Activated CD4-positive, alpha-beta T cell treated with anti-CD3 and anti-CD28 coated beads, Interleukin-2, amount 50 U/mL, for 24 hours (primary cell): ENCODE results near the gene METTL9.
"Not testable (repeated sequence)": the region's sequence is repeated elsewhere in the genome, so short reads cannot be mapped to it uniquely, and the experiment has no call there.

Experiments used
- DNase-seq, 2 donors: peaks; one replicate each; pipeline ENCODE4 v3.0.0-alpha.2; 2020; ENCODE audit warnings: low read depth in 1 of 2, low spot score in 1 of 2

METTL9 gene

DNA sequence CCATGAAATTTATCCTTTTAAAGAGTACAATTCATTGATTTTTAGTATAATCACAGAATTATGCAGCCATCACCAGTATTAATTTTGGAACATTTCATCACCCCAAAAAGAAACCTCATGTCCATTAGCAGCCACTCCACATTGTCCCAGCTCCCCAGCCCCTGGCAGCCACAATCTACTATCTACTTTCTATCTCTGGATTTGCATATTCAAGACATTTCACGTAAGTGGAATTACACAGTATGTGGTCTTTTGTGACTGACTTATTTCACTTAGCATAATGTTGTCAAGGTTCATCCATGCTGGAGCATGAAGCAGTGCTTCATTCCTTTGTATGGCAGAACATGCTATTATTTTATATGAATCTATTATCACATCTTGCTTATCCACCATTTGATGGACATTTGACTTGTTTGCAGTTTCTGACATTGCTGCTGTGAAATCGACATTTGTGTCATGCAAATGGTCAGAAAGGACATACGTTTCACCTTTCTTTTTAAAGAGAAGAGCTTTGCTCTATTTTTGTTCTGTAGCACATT is 10.7 kb downstream of the METTL9 start:
- DNase-seq, result no peak

DNA sequence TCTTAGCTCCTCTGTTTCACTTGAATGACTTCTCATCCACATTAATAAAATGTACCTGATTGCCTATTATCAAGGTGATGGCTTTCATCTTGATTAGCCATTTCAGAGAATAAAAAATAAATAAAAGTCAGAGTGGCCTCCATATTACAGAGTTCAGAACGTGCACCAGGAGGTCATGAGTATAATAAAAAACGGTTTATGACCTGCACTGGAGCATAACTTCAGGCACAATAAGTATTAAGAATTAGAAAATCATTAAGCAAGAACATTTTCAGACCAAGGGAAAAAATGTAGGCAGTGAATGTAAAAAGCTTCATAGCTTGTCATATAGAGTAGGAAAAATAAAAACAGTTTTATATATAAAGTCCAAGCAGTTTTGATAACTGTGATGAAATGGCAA is 11.4 kb downstream of the METTL9 start:
- no peak for DNase-seq

DNA sequence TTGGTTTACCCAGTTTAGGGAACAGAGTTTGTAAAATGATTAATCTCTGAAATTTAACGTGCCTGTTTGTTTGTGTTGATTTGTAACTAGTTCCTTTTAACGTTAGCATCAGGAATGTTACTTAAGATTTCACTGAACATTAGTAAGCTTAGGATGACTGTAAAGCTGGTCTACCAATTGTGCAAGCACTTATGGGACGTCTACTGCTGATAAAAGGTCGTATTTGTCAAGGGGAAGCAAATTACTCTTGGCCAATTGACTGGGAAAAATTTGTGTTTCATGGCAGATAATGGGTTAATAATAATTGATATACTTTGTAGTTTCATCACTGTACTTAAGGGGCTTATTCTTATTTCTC is 11.8 kb downstream of the METTL9 start:
- no peak for DNase-seq

DNA sequence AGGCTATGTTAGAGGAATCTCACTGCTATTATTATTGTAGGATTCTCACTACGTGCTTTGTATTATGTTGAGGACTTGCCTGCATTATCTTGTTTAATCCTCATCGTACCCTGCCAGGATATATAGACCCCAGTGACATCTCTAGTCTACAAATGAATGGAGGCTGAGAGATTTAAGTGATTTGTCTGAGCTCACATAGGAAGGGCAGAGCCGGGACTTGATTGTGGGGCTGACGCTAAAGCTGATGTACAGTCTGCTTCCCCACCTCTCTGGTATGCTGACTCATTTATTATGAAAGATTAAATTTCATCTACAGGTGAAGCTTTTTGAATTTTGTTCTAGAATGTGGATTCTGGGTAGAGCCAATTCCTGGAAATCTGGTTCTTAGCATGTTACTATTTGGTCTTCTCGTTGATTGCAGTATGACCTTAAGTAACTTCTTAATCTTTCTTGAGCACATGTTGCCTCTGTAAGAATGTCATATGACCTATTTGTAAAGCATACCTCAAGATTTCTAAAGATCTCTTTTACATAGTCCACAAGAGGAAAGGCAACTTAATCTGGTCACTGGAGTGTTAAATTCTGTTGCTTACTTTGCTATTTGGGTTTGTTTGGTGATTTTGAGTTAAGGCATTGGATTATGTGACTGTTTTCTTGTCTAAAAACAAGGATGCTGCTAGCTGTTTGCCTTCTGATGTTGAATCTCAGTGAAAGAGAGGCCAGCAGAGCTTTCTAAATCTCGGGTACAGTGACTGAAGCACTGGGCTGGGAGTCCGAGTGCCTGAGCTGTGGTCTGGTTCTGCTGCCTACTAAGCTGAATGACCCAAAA is 12.4 kb downstream of the METTL9 start:
- DNase-seq, result peak in 1 of 2 donors; percentile 5

DNA sequence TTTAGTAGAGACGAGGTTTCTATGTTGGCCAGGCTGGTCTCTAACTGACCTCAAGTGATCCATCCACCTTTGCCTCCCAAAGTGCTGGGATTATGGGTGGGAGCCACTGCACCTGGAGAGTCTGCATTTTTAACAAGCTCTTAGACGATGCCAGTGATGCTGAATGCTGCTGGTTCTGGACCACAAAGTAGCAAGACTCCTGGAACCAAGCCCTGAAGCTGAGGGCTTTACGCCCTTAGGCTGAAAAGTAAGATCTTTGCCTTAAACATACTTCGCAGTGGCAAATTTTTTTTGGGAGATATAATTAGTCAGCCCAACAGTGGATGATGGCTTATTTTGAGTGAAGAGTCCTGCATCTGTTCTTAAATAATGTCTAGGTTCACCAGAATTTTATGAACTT is 14.0 kb downstream of the METTL9 start:
- DNase-seq, result no peak

DNA sequence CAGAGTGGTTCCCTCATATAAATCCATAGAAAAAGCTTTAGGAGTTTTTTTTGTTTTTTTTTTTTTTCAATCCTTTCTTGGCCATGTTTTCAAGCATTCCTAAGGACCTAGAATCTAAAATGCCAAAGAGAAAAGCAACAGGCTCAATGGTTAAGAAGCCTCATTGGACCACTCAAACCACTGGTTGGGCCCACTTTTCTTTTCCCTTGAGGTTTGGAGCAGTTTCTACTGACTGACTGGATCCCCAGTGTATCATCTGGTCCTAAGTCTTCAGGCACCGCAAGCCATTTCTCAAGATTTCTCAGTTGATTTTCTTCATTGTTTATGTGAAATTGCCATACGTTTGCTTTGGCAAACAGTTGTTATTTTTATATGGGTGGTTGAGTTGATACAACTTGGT is 14.4 kb downstream of the METTL9 start:
- DNase-seq, result no peak

DNA sequence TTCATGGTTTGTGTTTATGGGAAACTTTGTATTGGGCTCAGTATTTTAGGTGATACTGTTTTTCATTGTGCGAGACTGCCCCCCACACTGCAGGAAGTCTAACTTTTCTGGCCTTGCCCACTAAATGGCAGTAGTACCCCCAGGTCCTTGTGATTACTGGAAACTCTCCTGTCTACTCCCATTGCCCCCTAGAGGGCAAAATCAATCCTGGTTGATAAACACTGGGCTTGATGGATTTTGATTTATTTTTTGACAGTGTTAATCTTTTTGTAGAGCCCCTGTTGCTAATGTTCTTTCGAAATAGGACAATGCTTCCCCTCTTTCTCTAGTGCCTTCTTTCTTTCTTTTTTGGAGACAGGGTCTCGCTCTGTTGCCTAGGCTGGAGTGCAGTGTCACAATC is 15.5 kb downstream of the METTL9 start:
- no peak for DNase-seq

DNA sequence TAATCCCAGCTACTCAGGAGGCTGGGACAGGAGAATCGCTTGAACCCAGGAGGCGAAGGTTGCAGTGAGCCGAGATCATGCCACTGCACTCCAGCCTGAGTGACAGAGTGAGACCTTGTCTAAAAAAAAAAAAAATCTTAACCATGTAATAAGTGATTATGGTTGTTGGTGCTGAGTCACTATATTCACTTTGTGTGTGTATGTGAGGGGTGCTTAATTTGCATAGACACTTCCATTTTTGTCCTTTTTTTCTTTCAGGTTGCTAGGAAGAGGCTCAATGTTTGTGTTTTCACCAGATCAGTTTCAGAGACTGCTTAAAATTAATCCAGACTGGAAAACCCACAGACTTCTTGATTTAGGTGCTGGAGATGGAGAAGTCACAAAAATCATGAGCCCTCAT is 18.2 kb downstream of the METTL9 start:
- no peak for DNase-seq

DNA sequence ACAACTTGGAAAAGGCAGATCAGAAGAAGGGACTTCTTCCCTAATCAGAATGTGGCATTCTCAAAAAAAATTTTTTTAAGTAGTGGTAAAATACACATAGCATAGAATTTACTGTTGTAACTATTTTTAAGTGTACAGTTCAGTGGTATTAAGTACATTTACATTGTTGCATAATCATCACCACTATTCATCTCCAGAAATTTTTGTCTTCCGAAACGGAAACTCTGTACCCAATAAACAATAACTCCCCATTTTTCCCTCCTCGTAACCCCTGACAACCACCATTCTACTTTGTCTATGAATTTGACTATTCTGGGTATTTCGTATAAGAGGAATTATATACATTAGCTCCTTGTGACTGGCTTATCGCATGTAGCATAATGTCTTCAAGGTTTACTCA is 18.9 kb downstream of the METTL9 start:
- DNase-seq, result no peak

DNA sequence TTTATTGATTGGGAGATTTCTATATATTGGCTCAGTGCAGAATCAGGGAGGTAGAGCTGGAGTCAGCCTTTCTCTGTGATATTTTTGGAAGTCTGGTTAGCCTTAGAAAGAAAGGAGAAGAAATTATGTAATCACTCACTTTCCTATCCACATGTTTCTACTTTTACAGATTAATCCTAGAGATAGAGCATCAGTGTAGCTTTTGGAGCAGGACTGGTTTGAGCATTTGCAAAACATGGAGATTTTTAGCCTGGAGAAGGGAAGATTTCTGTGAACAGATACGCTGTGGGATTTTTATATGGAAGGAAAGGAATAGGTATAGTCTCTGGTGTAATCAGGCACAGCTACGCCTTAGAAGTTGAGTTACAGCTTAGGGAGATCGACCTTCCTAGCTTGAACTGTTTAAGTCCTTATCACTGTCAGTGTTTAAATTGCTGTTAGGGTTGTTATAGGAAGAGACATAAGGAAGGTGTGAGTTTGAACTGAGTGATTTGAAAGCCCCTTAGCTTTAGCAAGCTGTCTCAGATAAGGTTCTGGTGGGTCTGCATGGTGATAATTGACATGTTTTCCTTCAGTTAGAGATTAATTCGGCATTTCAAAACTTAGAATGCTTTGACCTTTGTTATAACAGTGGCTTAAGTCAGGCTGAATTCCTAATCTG is 20.5 kb downstream of the METTL9 start:
- no peak for DNase-seq

DNA sequence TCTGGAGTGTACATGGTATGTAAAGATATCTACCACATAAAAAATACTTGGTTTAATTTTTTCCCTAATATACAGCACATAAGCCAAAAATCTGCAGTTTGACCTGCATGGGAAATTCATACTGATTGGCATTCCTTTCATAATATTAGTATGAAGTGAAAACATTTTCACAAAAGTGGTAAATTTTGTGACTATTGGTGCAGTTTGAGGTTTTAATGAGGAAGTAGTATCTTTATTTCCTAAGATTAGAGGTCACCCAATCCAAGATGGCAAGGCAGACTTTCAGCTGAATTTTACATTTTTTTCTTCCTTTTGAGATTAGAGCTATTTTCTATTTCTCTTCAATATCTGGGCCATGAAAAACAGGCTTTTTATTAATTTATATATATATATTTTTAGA is 21.2 kb downstream of the METTL9 start:
- no peak for DNase-seq

DNA sequence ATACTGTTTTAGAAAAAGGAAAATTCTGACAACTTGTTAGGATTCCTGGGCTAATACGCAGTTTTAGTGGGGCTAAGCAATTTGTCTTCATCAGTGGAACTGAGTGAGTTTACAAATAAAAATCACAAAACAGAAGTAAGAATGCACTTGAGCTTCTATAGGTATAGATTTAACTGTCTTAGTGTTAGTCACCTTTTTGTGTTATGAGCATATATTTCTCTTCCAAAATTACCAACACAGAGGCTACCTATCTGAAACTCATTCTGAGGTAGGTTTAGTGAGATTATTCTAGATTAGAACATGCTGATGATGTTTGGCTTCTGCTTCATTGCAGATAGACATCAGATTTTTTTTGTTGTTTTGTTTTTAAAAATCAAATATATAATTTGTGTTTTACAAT is 23.2 kb downstream of the METTL9 start:
- no peak for DNase-seq

DNA sequence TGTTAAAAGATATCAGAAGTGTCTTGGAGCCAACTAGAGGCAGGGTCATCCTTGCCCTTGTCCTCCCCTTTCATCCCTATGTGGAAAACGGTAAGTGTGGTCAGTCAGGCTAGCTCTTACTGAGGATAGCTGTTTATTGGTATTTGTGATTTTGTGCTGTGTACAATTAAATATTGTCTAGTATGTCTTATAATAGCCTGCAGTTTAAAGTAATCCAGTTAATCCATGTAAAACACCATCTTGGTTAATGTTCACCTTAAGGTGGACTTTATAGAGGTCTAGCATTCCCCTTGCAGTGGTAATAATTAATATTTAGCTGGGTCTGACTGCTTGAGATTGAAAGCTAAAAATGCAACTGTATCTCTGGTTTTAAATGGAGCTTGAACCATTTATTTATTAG is 25.6 kb downstream of the METTL9 start:
- DNase-seq, result no peak

DNA sequence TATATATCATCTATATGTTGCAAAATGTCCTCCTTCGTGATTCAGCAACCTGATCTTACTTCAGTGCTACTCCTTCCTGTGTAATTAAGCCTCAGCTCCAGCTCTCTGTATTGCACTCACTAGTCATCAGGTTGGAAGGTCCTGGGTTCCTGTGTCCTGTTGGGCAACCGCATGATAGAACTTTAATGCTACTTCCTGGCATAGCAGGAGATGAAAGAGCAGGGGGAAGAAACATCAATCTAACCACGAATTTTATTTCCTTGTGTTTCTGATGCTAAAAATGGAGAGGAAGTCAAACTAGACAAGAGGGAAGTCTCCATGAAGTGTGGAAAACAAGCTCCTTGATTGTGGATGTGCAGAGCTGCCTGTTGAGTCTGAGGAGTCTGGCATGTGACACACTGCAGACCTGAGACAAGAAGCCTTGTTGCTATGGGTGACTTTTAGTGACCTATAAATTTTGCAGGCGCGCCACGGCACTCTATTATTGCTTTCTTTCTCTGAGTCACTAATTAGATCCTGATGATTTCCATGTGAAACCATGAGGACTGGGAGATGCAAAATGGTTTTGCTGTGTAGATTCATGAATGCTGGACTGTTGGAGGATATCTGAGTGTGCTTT is 27.4 kb downstream of the METTL9 start:
- DNase-seq, result no peak

DNA sequence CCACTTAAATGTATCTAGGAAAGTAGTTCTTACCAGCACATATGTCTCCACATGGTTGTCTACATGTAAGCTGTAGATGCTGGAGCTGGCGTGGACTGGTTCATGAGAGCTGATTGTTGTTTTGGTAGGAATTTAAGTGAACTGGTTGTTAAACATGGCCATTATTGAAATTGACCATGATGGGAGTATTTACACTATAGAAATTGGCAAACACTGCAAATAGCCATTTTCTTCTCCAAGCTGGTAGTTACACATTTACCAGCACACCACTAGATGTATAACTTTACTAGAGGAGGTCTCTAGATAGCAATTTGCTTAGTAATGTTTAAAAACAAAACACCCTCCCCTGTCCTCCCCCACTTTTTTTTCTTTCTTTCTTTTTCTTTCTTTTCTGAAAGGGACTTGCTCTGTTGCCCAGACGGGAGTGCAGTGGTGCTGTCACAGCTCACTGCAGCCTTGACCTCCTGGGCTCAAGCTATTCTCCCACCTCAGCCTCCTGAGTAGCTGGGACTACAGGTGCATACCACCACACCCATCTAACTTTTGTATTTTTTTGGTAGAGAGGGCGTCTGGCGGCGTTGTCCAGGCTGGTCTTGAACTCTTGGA is 28.8 kb downstream of the METTL9 start:
- DNase-seq, result no peak

DNA sequence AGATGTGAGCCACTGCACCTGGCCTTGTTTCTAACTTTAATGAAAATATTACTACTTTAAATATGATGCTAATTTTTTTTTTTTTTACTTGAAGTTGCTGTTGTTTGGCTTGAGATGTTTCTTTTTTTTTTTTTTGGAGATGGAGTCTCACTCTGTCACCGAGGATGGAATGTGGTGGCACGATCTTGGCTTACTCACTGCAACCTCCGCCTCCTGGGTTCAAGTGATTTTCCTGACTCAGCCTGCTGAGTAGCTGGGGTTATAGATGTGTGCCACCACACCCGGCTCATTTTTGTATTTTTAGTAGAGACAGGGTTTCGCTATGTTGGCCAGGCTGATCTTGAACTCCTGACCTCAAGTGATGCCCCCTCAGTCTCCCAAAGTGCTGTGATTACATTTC is 29.4 kb downstream of the METTL9 start:
- DNase-seq, result no peak

DNA sequence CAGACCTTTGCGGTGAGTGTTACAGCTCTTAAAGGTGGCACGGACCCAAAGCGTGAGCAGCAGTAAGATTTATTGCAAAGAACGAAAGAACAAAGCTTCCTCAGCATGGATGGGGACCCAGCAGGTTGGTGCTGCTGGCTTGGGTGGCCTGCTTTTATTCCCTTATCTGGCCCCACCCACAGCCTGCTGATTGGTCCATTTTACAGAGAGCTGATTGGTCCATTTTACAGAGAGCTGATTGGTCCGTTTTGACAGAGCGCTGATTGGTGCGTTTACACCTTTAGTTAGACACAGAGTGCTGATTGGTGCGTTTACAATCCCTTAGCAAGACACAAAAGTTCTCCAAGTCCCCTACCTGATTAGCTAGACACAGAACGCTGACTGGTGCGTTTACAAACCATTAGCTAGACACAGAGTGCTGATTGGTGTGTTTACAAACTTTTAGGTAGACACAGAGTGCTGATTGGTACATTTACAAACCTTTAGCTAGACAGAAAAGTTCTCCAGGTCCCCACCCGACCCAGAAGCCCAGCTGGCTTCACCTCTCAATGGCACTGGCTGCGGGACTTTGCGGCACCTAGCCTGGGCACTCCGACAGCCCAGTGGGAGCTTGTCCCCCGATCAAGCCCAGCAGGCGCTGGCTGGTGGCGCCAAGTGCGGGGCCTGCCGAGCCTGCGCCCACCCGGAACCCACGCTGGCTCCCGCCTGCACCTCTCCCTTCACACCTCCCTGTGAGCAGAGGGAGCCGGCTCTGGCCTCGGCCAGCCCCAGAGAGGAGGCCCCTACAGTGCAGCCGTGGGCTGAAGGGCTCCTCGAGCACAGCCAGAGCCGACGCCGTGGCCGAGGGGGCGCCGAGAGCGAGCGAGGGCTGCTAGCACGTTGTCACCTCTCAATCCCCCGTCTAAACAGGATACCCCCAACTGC is 30.5 kb downstream of the METTL9 start:
- not testable (repeated sequence) for DNase-seq

DNA sequence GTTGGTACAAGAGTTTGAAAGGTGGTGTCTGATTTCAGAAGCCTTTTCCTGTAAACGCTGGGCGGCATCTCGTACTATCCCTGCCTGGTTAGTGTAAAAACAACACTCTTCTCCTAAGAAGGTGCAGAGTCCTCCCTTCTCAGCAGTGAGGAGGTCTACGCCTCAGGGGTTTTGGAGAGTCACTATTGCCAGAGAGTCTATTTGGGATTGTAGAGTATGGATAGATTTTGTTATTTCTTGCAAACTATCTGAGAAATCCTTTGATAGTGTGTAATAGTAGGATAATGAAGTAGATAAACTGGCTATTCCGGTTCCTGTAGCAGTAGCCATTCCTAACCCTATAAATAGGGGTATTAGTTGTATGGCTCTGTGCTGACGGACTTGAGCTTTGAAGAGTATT is 31.5 kb downstream of the METTL9 start:
- not testable (repeated sequence) for DNase-seq

DNA sequence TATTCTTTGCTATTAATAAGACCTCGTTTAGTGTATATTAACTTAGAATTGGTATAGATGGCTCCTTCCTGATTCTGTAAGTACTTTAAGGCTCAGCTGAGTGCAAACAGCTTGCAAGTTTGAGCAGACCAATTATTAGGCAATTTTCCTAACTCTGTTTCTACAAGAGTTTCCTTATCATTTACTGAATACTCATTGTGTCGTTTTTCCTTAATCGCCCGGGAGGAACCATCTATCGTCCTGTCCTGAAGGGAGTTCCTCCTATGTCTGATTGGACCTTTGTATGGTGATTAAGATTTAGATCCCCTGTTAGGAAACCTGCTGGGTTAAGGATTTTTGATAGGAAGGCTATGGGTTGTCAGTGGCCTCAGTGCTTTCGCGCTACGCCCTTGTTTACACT is 32.0 kb downstream of the METTL9 start:
- DNase-seq, result not testable (repeated sequence)

DNA sequence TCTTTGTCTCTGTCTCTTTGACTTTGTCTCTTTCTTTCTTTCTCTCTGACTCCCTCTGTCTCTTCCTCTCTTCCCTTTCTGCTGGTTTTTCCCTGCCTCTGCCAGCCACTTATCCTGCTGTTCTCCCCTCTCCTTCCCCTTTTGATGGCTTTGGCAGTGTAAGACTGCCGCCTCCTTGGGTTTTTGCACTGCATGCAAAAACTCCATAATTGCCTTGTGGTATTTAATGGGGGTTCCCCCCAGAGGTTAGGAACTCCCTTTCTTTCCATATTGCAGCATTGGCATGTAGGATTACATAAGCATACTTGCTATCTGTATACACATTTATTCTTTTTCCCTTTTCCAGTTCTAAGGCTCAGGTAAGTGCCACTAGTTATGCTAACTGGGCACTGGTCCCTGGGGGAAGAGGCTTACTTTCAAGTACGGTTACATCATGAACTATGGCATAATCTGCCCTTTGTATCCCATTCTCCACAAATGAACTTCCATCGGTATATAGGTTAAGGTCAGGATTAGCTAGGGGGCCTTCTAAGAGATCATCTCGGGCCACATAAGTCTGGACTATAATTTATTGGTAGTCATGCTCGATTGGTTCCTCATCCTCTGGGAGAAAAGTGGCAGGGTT is 32.7 kb downstream of the METTL9 start:
- not testable (repeated sequence) for DNase-seq
